Posterior cingulate gyrus (tissue), 11 donors: ENCODE data around the gene CBY1.
"Not testable (repeated sequence)": the region's sequence is repeated elsewhere in the genome, so short reads cannot be mapped to it uniquely, and the experiment has no call there.

Experiments
- DNase-seq, 10 donors: peaks; one replicate each; pipeline versions ENCODE4 v3.0.0 to v3.0.0-alpha.2; 2020 to 2021; ENCODE audit warnings: mixed read lengths in 3 of 10
- intact Hi-C: fragments of 100-400 bp; cut with DNase I; formaldehyde crosslinking; loops from one replicate; pipeline ENCODE4 v1.15.1; 2023

Gene CBY1

DNA sequence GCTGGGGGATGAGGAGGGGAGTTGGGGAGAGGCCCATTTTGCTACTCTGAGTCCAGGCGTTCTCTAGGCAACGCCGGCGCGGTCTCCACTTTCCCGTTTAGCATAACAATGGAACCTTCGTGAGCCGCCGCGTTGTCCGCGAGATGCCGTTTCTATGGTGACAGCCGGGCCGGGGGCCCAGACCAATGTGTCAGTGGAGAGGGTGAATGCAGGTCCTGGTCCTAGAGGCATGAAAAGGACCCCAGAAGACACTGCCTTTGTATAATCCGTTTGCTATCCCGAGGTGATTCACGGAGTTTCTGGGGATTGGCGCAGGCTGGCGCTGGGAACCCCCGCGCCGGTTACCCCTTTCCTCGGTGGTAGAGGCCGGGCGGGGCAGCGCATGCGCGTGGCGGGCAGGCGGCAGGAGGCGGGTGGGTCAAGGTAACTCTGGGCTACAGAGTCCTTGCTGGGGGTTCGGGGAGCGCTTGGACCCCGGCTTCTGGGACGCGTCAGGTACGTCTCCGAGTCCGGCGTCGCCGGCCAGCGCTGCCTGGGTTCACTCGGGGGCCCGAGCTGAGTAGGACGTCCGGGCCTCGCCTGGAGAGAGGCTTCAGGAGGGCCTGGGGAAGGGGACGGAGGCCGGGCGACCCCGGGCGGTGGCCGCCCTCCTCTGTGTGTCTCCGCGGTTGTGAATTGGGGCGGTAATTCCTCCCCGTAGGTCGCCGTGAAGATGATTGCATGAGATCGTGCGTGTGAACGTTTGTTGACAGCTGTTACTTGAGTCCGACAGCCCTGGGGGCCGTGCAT lies at the start of gene CBY1, which contains the start of gene FAM227A:
CBY1 (plus strand) TSS at position 383 of the 789 bp plus-strand sequence. CDS start 11,417 bp downstream, outside the sequence.
FAM227A (minus strand) TSS at position 137 of the 789 bp plus-strand sequence. CDS start 6,224 bp downstream, outside the sequence.
- peak; percentile 80 to 98 (median 90) for DNase-seq
- intact Hi-C loops, result loop anchor here (5.0 kb wide), 1 partner anchor 154 kb away; no protein-coding TSS in a partner anchor

DNA sequence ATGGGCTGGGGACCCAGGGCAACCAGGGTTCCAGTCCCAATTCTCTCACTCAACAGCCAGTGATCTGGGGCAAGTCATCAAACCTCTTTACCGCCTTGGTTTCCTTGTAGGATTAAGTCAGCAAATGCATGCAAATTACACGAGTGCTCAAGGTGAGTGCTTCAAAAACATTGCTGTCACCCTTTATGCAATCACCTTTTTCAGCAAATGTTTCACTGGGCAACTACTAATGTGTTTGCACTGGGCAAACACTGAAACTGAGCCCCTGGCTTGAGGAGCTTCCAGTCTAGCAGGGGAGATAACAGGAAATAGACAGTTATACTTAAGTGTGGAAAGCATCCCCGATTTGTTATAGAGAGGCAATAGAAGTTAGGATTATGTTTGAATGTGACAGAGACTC lies 48.8 kb upstream of the CBY1 start:
- DNase-seq, result no peak
- intact Hi-C loops, result no loop called here

DNA sequence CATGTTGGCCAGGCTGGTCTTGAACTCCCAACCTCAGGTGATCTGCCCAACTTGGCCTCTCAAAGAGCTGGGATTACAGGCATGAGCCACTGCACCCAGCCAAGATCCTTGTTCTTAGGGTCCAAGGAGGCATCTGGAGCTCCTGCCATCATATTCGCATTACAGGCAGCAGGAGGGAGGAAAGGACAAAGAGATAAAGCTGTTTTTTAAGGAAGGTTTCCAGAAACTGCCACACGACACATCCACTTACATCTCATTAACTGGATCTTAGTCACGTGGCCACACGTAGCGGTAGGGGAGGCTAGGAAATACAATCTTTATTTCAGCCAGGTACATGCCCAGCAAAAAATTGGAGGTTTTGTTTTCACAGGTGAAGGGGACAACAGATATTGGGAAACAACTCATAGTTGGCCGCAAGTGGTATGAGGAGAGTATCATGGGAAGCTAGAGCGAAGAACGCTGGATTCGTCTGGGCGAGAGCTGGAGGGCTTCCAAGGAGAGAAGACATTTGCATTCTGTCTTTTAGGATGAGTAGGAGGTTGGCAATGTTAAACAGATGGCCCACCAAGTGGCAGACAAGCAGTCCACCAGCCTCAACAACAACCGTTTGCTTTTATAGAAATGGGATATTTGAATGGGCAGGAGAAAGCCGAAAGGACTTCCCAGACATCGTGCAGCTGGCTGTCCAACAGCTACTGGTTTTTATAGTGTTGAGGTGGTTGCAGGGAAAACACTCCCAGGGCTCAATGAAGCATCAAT lies 47.3 kb upstream of the CBY1 start:
- DNase-seq, result peak in 6 of 10 donors; percentile 11 to 66 (median 28)
- intact Hi-C loops, result no loop called here

DNA sequence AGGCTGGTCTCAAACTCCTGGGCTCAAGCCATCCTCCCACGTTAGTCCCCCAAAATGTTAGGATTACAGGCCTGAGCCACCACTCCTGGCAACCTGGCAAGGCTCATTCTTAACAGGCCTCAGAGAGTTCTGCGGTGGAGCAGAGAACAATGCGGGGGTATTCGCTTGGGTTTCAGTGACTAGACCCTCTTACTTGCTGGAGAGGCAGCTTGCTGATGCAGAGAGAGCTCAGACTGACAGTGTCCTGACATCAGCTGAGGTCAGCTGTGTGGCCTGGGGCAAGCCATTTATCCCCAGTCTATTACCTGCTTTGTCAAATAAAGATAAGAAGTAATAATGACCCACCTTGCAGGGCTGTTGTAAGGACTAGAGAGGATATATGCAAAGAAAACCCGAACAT lies 46.2 kb upstream of the CBY1 start:
- intact Hi-C loops, result no loop called here

DNA sequence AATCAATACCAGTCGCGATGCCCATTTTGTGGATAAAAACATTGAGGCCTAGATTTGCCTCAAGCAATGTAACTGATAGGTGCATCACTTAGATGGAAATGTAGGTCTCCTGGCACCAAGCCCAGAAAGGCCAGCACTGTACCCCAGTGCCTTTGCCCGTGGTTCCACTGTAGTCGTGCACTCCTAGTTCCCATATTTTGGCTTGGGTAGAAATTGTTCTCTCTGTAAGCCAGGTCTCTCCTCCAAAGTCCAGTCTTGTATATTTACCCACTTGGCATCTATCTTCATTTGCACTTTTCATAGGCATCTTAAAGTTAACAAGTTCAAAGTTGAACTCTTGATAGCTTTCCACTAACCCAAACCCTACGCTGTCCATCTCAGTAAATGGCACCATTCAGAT lies 44.9 kb upstream of the CBY1 start:
- DNase-seq, result no peak
- intact Hi-C loops, result no loop called here

More for the DNA sequence above, 46.2 kb upstream of the CBY1 start:
- no peak for DNase-seq

DNA sequence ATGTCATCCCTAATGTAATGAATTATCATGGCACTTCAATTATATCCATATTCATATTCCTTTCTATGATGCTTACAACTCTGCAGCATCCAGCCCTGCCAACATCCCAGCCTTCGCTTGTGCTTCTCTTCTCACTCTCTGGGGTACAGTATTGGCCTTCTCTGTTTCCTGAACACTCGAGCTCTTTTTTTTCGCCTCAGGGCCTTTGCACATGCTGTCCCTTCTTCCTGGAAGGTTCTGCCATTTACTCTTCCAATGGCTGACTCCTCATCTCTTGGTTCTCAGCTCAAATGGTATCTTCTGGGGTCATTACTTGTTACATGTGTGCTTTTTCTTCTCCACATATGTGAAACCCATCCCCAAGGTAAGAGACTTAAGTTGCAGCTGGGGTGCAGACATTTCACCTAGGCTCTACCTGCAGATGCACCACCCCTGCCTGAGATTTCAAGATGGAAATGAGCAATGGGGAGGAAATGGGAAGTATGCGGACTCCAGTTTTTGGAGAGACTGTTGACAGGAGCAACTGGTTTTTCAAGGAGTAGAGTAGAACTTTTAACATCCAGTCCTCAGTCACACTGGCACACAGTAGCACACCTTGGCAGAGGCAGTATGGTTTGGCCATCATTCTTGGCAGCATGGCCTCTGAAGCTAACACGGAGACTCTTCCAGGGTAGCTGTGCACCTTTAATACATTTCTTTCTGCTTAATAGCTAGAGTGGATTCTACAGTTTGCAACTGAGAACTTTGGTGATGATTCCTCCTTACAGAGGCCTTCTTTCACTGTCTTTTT lies 44.0 kb upstream of the CBY1 start:
- no peak for DNase-seq
- intact Hi-C loops, result no loop called here

DNA sequence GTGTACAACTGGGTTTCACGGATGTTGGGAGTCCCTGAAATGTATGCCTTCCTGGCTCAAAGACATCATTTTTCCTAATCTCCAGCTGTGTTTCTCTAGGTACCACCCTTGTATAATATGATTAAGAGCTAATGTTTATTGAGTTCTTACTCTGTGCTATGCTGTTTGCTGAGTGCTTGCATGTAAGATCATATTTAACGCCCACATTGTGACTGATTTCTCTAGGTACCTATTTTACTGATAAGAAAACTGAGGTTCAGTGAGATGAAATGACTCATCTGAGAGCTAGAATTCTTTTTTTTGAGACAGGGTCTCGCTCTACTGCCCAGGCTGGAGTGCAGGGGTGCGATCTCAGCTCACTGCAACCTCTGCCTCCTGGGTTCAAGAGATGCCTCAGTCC lies 42.9 kb upstream of the CBY1 start:
- no peak for DNase-seq
- intact Hi-C loops, result no loop called here

DNA sequence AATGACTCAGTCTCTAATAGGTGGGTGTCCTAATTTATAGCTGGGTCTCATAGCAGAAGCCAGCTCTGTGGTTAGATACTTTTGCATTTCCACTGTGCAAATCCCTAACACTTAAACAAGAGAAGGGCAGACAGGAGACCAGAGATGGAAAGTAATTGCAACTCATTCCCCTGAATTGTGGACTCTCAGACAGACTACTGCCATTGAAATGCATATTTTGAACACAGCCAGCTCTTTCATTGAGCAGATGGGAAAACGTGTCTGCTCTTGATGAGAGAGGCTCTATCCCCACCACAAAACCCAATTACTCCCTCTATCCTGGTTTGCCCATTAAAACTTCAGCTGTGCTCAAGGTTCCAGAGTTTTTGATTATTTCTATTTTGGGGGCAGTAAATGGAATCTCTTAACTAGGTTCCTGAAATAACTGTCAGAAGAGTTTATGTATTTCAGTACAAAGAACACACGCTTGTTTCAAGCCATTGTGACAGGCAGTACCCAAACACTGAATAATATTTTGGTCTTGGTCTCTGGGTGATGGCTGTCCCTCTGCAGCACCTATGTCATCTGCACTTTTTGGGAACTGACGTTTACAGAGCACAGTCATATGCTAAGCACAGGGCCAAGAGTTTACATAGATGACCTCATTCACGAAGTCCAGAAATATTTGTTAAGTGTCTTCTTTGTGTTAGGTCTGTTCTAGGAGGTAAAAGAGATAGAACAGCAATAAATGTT lies 41.9 kb upstream of the CBY1 start:
- no peak for DNase-seq
- intact Hi-C loops, result no loop called here

DNA sequence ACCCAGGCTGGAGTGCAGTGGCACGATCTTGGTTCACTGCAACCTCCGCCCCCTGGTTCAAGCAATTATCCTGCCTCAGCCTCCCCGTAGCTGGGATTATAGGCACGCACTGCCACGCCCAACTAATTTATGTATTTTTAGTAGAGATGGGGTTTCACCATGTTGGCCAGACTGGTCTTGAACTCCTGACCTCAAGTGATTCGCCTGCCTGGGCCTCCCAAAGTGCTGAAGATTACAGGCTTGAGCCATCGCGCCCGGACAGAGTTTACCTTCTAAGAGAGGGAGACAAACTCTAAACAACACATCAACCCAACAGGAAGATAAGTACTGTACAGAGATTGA lies 41.4 kb upstream of the CBY1 start:
- peak in 1 of 10 donors; percentile 37 for DNase-seq

DNA sequence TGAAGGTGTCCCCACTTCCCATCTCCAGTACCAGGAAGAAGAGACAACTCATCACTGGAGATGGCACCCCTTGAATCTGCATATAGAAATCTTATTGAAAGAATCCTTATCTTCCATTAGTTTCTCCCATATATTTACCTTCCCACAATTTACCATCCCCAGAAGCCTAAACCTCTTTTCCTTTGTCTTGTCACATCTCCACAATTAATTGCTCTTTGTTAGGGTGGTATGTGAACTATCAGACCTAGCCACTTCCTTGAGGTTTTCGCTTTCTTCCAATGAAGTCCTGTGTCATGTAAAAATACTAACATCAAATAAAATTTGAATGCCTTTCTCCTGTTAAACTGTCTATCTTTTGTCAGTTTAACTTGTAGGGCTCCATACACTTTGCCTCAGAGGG lies 38.2 kb upstream of the CBY1 start:
- intact Hi-C loops, result no loop called here
- DNase-seq, result no peak

More for the DNA sequence above, 41.4 kb upstream of the CBY1 start:
- intact Hi-C loops, result not testable (repeated sequence)

DNA sequence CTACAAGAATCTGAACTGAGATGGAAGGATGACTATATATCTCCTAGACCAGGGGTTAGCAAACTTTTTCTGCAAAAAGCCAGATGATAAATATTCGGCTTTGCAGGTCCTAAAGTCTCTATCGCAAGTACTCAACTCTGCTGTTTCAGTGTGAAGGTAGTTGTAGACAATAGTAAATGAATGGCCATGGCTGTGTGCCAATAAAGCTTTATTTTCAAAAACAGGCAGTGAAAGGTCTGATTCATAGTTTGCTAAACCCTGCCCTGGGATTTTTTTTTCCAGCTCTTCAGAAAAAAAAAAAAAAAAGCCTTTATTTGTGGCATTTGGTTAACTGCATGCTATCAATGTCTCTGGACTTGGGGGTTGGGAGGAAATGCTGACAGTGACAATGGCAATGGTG lies 37.8 kb upstream of the CBY1 start:
- DNase-seq, result no peak

DNA sequence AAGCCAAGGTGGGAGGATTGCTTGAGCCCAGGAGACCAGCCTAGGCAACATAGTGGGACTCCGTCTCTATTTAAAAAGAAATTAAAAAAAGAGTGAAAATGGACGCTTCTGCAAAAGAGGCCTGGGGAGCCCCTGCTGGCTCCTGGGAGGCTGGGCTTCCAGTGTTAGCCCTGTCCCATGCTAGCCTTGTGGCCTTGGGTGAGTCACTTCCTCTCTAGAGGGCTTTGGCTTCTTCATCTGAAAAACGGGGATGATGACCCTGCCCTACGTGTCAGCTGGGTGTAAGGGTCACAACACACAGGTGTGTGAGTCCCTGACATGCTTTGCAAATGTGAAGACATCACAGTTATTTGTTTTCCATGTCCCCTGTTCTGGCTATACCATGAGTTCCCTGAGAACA lies 33.1 kb upstream of the CBY1 start:
- intact Hi-C loops, result no loop called here
- no peak for DNase-seq

More for the DNA sequence above, 37.8 kb upstream of the CBY1 start:
- intact Hi-C loops, result no loop called here

DNA sequence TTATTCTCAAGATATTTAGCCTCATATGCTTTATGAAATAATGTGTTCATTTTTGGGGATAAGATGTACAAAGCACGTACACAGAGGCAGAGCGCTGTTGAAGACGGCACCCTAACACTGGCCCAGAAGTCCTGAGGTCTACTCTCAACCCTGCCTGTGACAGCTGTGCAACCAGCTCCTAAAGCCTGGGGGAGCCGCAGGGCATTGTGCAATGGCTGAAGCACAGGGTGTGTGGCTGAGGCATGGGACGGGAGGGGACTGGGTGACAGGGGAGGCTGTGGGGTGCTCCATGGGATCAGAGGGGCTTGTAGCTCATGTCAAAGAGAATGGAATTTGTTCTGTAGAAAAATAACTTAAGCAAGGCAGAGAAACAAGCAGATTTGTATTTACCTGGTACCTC lies 28.0 kb upstream of the CBY1 start:
- DNase-seq, result no peak
- intact Hi-C loops, result no loop called here

DNA sequence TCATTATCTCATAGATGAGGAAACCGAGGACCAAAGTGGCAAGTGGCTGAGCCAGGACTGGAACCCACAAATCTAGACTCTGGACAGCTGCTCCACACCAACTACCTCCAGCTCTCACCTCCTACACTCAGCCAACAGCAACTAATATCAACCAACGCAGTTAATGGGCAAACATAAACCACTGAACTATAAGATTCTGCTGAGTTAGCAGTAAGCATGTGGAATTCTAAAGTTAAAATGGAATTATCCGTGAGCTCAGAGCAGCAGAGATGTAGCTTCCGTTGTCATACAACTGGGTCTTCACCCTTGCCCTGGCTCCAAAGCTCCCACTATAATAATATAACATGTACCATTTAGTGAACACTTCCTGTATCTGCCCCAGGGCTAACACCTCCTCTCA lies 27.3 kb upstream of the CBY1 start:
- intact Hi-C loops, result no loop called here
- DNase-seq, result no peak

DNA sequence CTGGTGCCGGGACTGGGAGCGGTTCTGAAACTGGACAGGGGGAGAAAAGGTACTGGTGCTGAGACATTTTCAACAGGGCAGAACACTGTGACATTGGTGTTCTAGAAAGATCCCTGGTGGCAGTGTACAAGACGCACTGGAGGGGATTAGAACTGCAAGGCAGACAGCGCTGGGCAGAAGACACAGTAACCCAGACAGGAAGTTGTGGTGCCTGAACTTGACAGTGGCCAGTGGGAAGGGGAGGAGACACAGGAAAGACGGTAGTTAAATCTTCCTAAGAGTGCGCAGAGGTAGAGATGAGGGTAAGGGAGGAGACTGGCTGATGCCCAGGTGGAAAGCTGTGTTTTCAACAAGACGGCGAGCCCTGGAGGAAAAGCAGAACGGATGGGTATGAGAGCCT lies 24.7 kb upstream of the CBY1 start:
- intact Hi-C loops, result no loop called here

DNA sequence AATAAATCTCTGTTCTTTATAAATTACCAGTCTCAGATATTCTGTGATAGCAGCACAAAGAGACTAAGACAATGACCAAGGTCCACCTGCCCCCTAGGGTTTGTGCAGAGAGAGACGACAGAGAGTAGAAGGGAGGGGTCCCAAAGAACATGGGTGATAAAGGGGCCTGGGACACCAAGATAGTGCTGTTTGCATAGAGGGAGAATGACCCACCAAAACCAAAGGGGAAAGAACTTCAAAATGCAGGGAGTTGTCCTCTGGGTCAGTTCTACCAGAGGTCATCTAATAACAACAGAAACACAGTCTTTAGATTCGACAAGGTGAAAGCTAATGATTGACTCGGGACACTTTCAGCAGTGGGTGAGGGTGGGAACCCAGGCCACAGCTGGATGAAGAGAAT lies 23.9 kb upstream of the CBY1 start:
- DNase-seq, result no peak
- intact Hi-C loops, result no loop called here

More for the DNA sequence above, 24.7 kb upstream of the CBY1 start:
- DNase-seq, result no peak

DNA sequence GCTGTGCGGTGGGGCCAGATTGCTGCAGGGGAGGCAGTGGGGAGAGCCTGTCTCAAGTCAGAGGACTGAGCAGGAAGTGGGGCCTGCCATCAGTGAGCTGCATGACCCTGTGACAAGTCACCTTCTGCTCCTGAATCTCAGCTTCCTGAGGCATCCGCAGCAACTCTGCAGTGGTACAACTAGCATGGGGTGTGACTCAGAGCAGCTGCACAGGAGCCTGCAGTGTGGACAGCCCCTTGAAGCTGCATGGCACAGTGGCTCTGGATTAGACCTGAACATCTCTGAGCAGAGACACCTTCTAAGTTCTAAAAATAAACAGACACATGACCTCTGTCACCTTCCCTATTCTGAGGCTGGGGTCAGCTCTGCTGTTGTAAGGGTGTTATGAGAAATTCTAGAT lies 18.2 kb upstream of the CBY1 start:
- intact Hi-C loops, result no loop called here
- DNase-seq, result no peak

DNA sequence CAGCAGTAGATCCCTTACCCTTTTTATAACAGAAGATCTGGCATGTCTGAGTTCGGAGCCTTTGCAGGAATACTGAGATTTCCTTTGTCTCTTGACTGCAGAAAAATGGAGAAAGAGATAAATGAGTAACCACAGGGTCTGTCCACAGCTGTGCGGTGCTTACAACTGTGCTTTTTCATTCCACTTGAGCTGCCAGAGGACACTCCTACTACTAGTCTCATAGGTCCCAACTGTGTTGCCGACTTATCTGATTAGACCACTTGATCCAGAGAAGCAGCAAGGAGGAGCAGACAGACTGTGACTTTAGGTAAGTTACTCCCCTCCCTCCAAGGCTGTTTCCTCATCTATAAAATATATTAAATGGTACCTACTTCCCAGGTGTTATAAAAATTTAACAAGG lies 17.7 kb upstream of the CBY1 start:
- DNase-seq, result peak in 1 of 10 donors; percentile 37
- intact Hi-C loops, result no loop called here

DNA sequence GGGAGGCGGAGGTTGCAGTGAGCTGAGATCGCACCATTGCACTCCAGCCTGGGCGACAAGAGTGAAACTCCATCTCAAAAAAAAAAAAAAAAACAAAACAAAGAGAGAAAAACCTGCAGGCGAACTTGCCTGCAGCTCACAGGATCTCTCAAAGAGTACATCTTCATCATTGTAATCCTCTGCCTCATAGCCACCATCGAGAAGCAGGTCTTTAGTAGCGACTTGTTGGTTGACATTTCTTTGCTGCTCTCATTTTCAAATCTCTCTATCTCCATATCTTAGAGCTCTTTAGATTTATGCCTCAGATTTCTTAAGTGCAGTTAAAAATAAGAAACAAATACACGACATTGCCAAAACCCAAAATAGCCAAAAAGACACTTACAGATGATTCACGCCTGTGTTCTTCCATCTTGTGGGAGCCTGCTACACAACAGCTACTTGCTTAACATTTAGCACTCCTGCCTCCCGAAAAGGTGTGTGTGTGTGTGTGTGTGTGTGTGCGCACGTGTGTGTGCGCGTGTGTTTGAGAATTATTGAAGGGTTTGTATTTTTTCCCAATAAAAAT lies 14.9 kb upstream of the CBY1 start:
- intact Hi-C loops, result no loop called here
- peak in 1 of 10 donors; percentile 27 for DNase-seq

DNA sequence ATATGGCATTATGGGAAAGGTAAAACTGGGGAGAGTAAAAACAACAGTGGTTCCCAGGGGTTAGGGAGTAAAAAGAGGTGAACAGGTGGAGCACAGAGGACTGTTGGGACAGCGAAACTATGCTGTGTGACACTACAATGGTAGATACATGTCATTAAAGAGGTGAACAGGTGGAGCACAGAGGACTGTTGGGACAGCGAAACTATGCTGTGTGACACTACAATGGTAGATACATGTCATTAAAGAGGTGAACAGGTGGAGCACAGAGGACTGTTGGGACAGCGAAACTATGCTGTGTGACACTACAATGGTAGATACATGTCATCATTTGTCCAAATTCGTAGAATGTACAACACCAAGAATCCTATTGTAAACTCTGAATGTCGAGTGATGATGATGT lies 12.2 kb upstream of the CBY1 start:
- DNase-seq, intact Hi-C loops: not testable (repeated sequence)
